AG09319 (cell line): Measurements from ENCODE around the gene UGT2A3.

ENCODE experiments used
- DNase-seq: peaks from one replicate; pipeline ENCODE4 v3.0.0-alpha.2; 2010; ENCODE audit warnings: low read depth; ENCODE audit errors: extremely low read depth
- TF ChIP-seq, protein P1 (sequence below): IDR thresholded peaks from 2 replicates; pipeline ENCODE4 v1.5.1; 2011; ENCODE audit warnings: low read depth, mild to moderate bottlenecking, inconsistent platforms, low read length, moderate library complexity

The UGT2A3 gene

DNA sequence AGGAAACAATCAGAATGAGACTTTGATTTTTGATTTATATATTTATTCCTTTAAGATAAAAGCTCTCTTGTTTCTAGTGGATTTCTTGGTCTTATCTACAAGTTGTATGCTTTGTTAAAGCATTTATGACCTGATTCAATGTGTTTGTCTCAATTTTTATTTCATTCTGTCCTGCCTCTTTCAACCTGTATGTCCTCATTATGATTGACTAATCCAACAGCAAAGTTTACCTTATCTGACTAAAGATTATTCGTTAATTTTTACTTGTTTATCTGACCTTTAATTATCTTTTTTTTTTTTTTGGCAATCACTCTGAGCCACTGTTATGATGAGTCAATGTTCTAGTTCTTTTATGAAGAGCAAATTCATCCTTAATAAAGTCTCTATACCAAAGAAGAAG, 54.9 kb downstream of the UGT2A3 start:
- TF ChIP-seq, protein P1, sequence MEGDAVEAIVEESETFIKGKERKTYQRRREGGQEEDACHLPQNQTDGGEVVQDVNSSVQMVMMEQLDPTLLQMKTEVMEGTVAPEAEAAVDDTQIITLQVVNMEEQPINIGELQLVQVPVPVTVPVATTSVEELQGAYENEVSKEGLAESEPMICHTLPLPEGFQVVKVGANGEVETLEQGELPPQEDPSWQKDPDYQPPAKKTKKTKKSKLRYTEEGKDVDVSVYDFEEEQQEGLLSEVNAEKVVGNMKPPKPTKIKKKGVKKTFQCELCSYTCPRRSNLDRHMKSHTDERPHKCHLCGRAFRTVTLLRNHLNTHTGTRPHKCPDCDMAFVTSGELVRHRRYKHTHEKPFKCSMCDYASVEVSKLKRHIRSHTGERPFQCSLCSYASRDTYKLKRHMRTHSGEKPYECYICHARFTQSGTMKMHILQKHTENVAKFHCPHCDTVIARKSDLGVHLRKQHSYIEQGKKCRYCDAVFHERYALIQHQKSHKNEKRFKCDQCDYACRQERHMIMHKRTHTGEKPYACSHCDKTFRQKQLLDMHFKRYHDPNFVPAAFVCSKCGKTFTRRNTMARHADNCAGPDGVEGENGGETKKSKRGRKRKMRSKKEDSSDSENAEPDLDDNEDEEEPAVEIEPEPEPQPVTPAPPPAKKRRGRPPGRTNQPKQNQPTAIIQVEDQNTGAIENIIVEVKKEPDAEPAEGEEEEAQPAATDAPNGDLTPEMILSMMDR, result no peak
- no peak for DNase-seq

DNA sequence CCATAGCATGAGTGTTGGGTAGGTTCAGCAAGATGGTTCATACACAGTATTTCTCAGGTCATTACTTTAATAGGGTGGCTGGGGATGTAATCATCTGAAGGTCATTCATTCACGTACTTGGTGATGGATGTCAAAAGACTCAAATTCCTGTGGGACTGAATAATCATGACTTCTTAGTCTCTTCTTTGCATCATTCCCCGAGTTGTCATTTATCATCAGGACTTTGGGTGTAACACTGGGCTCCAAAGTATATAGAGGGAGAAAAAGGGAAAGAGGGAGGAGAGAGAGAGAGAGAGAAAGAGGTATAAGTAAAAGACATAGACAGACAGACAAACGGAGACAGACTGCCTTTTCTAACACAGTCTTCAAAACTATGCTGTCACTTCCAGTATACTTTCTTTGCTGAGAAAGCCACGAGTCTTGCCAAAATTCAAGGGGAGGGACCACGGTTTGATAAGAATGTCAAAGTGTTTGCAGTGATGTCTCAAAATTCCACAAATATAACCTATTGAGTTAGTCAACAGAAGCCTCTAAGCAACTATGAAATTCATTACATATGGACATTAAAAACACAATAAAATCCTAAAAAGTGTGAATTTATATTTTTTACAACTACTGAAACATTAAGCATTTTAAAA, 55.9 kb downstream of the UGT2A3 start:
- TF ChIP-seq, protein P1, result no peak
- DNase-seq, result no peak

DNA sequence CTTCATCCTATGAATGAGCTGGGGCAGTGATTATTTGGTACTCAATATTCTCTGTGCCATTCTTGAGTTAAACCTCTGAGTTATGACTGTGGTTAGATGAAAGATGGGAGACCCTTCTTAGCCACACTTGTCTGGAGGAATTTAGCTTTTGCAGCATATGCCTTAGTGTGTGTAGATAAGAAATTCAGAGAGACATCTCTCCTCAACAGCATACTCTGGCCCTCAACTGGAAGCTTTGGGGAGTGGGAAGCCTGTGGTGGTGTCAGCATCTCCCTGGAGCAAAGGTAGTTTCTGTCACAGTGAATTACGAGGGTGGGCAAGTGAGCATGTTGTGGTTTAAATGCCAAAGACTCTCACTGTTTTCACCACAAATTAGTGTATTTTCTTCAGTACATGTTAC, 58.7 kb downstream of the UGT2A3 start:
- DNase-seq, result no peak
- TF ChIP-seq, protein P1, result no peak

DNA sequence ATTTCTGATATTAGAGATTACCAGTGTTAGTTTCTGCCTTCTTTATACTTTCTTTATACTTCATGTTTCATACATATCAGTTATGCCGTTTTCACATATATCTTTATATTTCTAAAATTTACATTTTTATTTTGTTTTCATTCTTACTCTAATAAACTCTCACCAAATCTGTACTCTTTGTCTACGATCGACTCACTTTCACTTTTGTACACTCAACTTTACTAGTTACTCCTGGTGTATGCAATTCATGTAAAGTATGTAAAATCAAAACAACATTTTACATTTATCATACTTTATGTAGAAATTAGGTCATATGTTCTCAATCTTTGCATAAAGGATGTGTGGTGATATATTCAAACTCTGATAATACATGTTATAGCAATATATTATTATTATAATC, 59.9 kb downstream of the UGT2A3 start:
- TF ChIP-seq, protein P1, result no peak
- DNase-seq, result no peak

DNA sequence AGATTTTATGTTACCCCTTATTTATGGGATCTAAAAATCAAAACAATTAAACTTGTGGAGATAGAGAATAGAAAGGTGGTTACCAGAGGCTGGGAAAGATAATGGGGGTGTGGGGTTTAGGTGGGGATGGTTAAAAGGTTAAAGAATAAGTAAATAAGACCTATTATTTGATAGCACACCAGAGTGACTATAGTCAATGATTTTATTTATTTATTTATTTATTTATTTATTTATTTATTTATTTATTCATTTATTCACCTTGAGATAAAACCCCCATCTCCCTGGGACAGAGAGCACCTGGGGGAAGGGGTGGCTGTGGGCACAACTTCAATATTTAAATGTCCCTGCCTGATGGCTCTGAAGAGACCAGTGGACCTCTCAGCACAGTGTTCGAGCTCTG, 66.1 kb downstream of the UGT2A3 start:
- TF ChIP-seq, protein P1, result no peak
- DNase-seq, result no peak

DNA sequence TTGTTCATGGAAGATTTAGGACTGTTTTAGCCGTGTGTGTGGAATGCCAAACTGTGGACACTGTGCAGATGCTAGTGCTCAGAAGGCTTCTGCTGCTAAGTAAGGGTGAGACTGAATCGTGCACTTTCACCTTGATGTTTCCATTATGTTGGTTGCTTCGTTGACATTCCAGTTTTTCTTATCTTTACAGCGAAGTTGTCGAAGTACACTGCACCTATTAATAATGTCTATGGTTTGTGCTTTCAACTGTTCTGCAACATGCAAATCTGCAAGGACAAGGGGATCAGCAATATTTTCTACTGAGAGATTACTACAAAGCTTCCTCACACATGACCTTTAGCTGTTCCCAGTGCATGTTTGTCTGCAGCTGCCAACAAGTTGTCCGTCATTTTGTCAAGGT, 67.7 kb downstream of the UGT2A3 start:
- DNase-seq, result no peak
- TF ChIP-seq, protein P1, result no peak
